ENCODE results near the gene HLA-DPA1. TPM values are rescaled to one million over a fixed set of nuclear protein-coding genes. Genes with fewer than 3 reads are reported as not detected.
A peak's percentile ranks its signal among the peaks of the same experiment; 100 is the strongest.

The HLA-DPA1 gene
- total RNA-seq, 1 donor from 2014 or later = 185 TPM

DNA sequence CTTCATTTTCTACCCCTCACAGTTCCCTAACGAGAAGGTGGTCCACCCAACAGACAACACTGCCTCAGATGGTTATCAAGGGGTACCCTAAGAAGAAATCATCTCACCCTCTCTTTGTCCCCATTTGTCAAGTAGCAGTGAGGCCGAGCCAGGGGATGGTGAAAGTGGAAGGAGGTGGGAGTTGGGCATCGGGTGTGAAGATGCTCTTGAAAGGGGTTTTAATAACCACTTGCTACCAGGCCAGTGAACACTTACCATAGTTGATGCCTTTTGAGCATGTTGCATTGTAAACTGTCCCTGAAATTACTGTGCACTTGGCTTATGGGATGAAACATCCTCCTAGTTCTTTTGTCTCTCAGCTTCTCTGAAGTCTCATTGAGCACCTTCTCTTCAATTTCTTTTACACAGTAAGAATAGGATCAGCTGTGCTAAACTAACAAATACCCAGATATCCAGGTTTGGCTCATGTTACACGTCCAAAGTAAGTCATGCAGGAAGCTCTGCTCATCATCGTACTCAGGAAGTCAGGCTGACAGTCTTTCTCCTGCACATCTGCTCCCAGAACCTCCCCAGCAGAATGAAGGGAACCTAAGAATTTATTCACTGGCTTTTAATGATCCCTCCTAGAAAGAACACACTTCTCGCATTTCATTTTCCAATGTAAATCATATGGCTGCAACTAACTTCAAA is 15.6 kb upstream of the HLA-DPA1 start:
- no peak for DNase-seq (ENCODE audit: low spot score)

DNA sequence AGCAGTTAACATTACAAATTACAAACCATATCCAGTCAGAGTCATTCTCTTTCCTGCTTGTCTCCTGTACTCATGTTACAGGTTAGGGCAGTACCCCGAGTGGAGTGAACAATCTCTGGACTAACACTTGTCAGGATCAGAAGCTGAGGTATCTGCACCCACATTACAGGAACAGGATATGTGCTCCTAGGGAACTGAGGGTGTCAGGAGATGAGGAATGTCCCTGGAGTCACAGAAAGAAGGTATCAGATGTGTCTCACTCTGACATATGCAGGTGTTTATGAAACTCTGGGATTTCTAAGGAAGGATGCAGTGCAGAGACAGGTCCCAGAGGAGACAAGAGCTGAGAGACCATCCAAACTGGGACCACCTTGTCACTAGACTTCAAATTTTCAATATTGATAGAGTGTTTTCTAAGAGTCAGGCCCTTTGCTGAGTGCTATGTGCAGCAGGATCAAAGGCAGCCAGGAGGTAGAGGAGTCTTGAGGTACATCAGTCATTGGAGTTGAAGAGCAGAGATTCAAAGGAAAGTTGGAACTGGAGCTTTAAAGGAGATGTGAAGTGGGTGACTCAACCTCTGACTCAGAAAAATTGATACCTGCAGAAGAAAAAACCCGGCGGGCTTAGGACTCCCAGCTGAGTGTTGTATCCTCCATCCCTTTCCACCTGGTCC is 14.9 kb upstream of the HLA-DPA1 start:
- no peak for DNase-seq (ENCODE audit: low spot score)

DNA sequence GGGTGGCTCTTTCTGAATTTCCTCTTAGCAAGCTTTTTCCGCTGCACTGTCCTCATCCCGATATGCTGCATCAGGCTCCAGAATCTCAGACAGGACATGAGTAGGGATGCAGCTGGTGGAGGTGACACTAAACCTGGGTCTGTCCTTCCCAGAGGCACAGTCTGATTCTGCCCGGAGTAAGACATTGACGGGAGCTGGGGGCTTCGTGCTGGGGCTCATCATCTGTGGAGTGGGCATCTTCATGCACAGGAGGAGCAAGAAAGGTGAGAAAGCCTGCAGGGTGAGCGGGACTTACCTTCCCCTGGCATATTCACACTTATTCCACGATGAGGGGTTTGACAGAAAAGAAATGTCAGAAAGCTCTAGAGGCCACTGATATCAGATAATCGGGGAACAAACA is 12.2 kb upstream of the HLA-DPA1 start:
- no peak for DNase-seq (ENCODE audit: low spot score)

DNA sequence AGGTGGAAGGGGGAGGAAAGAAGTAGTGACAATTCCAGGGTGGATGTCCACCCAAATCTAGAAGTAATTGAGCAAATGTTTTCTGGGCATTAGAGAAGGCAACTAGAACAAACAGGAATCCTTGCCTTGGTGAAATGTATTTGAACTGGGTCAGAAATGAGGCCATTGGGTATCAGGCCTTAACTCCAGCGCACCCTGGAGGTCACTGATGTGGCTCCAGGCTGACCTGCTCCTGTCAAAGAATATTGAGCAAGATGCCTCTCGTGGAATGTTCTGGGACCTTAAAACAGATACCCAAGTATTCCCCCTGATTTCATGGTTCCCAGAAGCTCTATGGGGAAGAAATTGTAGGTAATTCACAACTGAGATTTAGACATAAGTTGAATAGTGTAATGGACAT is 9.3 kb upstream of the HLA-DPA1 start:
- DNase-seq (ENCODE audit: low spot score) = no peak

DNA sequence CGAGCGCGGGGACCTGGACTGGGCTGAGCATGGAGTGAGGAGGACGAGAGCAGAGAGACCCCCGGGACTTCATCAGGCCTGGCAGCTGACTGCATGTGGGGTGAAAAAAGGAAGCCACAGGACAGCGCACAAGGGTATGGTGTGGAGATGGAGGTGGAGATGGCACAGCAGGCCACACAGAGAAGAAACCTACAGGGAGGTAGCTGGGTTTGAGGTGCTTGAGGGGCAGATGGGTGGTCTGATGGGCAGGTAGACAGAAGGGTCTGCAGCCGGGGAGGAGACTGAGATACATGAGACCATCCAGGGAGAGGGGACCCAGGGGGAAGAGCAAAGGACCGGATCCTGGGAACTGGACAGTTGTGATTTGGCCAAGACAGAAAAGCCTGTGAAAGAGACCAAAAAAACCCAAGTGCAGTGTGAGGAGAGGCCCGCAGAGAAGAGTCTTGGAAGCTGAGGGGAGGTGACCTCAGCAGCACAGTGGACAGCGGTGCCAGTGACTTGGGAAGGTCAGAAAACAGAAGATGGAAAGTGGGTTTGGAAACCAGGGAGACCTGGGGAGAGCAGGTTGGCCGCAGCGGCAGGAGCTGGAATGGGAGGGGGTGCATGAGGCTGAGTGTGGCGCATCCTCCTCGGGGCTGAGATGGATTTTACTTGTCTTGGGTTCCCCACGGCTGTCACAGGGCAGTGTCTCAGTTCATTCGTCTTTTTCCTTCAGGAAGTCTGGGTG is 7.8 kb upstream of the HLA-DPA1 start:
- DNase-seq (ENCODE audit: low spot score) = no peak

DNA sequence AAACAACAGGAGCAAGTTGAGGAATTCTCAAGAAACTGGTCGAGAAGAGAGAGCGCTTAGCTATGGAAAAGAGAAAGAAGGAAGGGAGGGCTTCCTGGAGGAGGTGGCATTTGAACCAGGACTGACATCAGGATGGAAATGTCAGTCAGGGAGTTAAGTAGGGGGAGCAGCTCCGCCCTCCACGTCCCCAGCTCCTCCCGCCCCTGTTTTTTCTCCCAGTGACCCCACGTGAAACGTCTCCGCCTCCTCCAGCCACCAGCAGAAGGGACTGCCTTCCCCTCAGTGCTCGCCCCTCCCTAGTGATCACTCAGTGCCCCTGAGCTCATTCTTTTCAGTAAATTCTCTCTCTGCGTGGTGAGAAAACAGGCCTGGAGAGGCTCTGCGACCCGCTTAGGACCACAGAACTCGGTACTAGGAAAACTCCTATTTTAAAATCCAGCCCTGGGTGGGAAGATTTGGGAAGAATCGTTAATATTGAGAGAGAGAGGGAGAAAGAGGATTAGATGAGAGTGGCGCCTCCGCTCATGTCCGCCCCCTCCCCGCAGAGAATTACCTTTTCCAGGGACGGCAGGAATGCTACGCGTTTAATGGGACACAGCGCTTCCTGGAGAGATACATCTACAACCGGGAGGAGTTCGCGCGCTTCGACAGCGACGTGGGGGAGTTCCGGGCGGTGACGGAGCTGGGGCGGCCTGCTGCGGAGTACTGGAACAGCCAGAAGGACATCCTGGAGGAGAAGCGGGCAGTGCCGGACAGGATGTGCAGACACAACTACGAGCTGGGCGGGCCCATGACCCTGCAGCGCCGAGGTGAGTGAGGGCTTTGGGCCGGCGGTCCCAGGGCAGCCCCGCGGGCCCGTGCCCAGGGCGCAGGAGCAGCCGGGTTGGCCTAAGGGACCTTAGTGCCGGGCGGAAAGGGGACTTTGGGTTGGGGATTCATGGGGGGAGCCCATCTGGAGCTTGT is 7.0 kb upstream of the HLA-DPA1 start:
- DNase-seq (ENCODE audit: low spot score) = peak; percentile 38

DNA sequence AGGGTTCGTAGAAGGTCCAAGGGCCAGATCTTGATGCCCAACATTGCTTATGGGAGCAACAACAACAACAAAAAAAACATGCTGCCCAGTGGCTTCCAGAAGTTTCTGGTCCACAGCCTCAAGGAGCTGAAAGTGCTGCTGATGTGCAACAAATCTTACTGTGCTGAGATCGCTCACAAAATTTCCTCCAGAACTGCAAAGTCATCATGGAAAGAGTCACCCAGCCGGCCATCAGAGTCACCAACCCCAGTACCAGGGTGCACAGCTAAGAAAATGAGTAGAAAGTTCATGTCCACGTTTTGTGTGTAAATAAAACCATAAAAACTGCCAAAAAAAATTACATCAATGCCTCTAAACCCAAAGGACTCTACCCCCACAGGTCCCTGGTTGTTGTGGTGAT is 6.1 kb upstream of the HLA-DPA1 start:
- DNase-seq (ENCODE audit: low spot score) = no peak

DNA sequence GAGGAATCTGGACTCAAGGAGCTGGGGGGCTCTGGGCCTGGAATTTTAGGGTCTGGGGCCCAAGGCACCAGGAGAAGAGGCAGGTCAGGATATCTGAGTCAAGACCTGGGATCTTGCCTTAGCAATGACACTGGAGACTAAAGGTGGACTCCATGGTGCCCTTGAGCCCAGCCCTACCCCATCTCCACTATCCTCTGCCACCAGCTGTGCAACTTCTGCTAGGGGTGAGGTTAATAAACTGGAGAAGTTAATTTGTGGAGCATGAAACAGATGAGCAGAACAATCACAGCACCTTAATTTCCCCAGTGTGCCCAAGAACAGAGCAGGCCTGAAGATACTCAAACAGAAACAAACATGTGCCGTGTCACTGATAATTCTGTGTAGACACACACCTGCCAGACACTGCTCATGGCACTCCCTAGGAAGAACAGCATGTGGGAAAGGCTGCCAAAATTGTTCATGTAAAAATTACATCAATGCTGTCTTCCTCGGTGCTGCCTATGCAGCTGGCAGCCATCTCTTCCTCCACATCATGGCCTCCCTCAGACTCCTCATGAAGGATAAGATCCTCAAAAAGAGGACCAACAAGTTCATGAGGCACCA is 5.6 kb upstream of the HLA-DPA1 start:
- DNase-seq (ENCODE audit: low spot score) = no peak

DNA sequence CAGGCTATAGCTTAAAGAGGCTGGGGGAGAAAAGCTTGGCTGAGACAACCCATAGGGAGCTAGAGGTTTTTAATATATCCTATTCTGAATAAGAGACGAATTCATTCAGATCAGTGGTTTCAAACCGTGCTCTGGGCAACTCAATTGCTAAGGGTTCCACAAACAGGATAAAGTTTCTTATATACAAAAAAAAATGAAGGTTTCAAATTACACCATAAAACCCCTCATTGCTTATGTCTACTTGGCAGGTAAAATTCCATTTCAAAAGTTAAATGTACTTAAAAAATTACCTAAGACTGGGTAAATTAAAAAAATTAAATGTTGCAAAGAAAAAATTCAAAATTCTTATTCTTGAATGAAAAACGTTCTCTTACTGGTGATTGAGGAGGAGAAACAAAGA is 5.0 kb upstream of the HLA-DPA1 start:
- no peak for DNase-seq (ENCODE audit: low spot score)

DNA sequence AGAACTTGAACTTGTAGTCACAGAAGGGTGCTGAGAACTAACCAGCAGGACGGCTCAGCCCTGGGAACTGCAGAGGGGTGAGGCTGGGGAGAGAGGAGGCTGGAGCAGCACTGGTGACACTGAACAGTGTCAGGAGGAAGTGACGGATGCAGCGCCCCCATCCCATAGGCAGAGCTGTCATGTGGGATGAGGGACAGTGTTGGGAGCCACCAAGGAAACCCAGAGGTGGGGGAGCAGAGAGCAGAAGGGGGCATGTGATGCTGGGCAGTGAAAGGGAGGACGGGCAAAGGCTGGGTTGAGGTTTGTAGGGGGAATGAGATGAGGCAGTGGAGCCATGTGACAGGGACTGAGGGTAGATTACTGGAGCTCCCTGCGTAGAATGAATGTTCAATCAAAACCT is 4.5 kb upstream of the HLA-DPA1 start:
- DNase-seq (ENCODE audit: low spot score) = no peak

DNA sequence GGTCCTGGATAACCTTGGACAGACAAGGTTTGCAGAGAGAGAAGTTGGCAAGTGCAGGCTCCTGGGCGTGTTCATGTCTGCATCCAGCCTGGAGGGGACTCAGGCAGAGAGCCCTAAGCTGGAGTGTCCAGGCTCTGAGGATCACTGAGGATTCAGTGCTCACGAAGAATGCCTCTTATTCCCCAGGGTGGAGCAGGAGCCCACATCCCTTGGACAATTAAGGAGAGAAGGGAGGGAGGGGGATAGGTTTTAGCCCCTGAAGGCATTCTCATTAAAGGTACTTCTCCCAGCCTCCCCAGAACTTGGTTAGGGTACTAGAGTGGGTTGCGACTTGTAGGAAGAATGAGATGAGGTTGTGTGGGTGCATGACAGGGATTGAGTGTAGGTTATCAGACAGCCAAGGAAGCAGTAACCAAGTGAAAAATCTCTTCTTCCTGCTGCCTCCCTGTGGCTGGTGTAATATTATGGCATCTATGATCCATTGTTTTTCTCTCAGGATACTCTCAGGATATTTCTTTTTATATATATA is 3.0 kb upstream of the HLA-DPA1 start:
- no peak for DNase-seq (ENCODE audit: low spot score)

DNA sequence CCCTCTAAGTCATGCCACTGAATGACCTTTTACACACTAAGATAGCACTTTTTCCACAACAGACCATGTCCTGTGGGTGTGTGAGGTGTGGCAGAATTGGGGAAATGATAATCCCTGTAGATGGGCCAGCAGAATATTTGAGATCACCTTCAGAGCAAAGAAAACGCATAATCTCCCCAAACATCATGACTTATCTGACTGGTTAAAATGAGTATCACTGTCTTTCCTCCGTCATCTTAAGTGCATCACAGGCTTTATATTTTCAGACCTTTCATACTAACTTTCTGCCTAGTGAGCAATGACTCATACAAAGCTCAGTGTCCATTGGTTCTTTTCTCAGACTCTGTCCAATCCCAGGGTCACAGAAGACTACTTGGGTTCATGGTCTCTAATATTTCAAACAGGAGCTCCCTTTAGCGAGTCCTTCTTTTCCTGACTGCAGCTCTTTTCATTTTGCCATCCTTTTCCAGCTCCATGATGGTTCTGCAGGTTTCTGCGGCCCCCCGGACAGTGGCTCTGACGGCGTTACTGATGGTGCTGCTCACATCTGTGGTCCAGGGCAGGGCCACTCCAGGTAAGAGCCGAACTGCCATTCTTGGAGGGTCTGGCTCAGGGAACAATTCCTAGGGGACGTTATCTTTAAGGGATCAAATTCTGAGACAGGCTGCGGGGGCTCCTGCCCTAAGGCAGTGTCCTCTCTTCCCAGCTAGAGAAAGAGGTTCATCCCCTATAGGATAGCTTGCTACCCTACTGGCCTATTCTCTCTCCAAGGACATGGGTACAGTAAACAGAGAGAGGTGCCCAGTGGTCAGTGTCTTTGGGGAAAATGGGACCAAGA is 2.3 kb upstream of the HLA-DPA1 start, which contains the start of gene HLA-DPB1:
HLA-DPB1 (plus strand) TSS at position 423 of the 838 bp plus-strand sequence; CDS start at position 475, 52 bp downstream.
- DNase-seq (ENCODE audit: low spot score) = peak; percentile 52

DNA sequence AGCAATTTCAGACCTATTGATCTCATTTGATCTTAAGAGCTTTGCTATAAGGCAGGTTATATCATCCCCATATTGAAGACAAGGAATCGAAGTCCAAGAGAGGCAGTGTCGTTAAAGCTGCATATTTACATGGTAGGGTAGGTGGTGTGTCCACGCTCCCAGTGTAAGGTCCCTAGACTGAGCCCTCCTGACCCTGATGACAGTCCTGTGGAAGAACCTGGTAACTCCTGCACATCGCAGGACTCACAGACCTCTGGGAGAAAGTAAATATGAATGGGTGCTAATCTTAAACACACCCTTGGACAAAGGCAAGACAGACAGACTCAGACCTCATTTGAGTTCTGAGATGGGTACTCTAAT is 1.7 kb upstream of the HLA-DPA1 start:
- DNase-seq (ENCODE audit: low spot score) = no peak

DNA sequence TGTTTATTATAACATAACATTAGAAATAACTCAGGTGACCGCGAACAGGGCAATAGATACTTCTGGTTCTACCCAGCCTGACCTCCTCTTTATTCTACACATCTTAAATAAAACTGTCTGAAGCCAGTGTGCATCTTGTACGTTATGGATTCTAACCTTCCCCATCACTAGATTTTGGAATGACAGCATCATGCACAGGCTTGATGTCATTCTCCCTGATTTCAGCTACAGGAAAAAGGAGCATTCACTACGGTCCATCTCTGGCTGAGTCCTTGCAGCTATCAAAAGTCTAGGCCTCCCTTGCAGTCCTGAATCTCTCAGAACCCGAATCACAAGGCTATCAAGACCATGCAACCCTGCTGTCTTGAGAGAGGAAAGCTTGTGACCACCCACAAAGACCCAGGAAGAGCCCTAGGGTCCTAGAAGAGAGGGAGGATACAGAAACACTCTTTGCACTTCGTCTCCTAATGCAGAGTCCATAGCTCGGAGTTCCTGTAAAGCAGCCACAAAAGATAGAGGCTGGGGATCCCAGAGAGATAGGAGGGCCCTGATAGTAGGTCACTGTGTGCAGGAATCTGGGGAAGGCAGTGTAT is 845 bp downstream of the HLA-DPA1 start:
- no peak for DNase-seq (ENCODE audit: low spot score)

DNA sequence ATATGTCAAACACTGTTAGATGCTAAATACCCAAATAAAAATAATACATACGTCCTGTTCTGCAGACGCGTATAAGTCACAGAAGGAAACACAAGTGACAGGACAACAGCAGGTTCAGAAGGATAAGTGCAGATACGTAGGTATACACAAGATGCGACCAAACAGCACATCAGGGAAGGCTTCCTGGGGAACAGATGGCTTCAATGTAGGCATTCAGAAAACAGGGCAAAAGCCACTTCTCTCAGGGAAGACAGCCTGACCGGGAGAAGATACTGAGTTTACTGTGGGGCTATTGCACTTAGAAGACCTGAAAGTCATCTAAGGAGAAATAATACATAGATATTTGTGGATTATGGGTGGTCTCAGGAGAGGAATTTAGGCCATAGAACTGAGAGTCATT is 1.9 kb downstream of the HLA-DPA1 start:
- no peak for DNase-seq (ENCODE audit: low spot score)

DNA sequence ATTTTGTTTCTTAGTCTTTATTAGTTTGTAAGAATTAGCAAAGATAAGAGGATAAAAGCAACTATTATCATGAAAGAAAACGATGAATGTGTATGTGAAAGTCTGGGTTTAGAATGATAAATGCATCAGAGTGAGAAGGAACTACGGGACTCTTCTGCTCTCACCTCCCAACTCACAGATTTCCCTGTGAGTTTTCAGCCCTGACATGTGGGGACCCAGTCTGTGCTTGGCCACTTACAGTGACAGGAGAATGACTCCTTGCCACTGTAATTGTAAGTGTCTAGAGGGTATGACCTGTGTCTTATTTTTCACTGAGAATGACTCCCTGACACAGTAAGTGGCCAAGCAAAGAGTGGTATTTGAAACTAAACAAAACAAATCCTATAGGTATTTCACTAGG is 2.5 kb downstream of the HLA-DPA1 start:
- no peak for DNase-seq (ENCODE audit: low spot score)

DNA sequence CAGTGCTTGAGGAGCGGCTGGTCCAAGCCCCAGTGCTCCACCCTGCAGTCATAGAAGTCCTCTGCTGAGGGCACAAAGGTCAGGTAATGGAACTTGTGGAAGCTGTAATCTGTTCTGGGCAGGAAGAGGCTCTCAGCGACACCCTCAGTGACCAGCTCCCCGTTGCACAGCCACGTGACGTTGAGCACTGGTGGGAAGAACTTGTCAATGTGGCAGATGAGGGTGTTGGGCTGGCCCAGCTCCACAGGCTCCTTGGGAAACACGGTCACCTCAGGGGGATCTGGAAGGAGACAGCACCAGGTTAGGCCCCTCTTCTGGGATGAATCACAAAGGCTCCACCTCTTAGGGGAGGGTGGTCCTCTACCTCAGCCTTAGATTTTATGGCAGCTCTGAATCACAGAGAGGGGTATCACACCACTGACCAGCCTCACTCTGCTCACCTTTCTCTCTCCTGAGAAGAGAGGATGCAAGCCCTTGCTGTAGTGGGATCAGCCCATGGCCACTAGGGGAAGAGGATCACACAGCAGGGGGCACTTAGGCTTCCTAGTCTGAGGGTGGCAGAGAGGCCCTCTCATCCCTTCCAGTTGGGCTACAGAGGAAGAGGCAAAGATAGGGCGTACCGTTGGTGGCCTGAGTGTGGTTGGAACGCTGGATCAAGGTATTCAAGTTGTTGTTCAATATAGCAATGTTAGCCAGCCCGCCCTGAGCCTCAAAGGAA is 4.3 kb downstream of the HLA-DPA1 start:
- DNase-seq (ENCODE audit: low spot score) = no peak

DNA sequence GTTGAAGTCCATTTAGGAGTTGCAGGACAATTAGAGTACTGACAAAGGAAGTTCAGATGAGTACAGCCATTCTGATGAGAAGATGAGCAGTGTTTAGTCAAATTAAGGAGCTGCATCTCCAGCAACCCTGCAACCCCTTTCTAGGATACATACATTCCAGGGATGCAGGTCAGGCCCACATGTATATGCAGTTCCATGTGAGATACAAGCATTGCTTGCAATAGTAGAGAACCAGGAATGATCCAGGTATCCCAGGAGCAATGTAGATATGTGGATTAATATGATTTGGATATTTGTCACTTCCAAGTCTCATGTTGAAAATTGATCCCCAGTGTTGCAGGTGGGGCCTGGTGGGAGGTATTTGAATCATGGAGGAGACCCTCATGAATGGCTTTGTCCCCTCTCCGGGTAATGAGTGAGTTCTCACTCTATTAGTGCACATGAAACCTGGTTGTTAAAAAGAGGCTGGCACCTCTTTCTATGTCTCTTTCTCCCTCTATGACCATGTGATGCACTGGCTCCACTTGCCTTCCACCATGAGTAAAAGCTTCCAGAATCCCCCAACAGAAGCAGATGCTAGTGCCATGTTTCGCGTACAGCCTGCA is 6.4 kb downstream of the HLA-DPA1 start:
- no peak for DNase-seq (ENCODE audit: low spot score)

DNA sequence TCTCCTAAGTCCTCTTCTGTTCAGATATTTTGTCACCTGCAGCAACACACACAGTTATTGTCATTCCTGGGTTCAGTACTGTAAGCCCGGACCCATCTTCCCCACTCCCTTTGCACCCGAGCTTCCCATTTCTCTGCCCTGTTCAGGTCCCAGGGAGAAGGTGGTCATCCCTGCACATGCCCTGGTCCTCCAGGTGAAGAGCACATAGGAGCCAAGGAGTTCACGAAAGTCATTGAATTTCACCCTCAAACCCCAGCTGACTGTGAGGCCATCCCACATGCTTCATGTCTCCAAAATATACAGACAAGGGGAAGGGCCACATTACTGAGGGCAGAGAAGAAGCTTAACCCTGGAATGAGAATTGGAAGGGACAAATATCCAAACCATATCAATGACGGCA is 8.1 kb downstream of the HLA-DPA1 start:
- DNase-seq (ENCODE audit: low spot score) = no peak
